Prostate gland (tissue), 2 donors: ENCODE results near the gene ASB7.
"Not testable (repeated sequence)": the region's sequence is repeated elsewhere in the genome, so short reads cannot be mapped to it uniquely, and the experiment has no call there.

Experiments used
- POLR2AphosphoS5 ChIP-seq: sonication (generic); formaldehyde crosslinking; IDR thresholded peaks from one replicate; pipeline ENCODE4 v1.6.1; 2017; ENCODE audit warnings: antibody characterized with exemption
- TF ChIP-seq, protein P1 (sequence below), 4 experiments: fragments of 200-600 bp in 2 of 4; fragments of 450-650 bp in 2 of 4; sonication (generic) in 2 of 4; IDR thresholded peaks; 1 replicate in 3 of 4; 2 replicates in 1 of 4; pipeline ENCODE4 v1.5.1; 2016 to 2019; ENCODE audit warnings: antibody characterized with exemption in 4 of 4, mild to moderate bottlenecking in 2 of 4, moderate library complexity in 2 of 4

DNA sequence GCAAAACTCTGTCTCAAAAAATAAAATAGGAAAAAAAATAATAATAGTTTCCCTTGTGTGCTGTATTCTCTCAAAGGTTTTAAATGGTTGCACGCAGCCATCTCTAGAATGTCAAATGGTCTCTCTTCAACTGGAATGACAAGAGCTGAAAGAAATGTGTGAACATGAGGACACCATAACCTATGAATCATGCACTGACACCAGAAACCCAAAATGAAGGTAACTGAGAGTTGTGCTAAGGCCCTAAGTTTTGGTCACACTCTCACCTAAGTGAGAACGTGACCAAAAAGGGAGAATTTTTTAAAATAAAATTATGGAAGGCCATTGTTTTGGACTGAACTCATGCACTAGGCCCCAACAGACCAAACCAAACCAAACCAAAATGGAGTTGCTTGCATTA is 11.2 kb upstream of the ASB7 start:
- not testable (repeated sequence) for TF ChIP-seq POLR2AphosphoS5
- TF ChIP-seq, protein P1, sequence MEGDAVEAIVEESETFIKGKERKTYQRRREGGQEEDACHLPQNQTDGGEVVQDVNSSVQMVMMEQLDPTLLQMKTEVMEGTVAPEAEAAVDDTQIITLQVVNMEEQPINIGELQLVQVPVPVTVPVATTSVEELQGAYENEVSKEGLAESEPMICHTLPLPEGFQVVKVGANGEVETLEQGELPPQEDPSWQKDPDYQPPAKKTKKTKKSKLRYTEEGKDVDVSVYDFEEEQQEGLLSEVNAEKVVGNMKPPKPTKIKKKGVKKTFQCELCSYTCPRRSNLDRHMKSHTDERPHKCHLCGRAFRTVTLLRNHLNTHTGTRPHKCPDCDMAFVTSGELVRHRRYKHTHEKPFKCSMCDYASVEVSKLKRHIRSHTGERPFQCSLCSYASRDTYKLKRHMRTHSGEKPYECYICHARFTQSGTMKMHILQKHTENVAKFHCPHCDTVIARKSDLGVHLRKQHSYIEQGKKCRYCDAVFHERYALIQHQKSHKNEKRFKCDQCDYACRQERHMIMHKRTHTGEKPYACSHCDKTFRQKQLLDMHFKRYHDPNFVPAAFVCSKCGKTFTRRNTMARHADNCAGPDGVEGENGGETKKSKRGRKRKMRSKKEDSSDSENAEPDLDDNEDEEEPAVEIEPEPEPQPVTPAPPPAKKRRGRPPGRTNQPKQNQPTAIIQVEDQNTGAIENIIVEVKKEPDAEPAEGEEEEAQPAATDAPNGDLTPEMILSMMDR (IDR thresholded peaks at IDR 0.05): not testable (repeated sequence)
